NT2/D1 (cell line): ENCODE measurements around the gene ZMAT5.

ENCODE experiments used
- SUZ12 ChIP-seq: IDR thresholded peaks from 2 replicates; pipeline ENCODE4 v1.6.1; 2011; ENCODE audit not compliant: insufficient read length, insufficient read depth; ENCODE audit errors: extremely low read depth
- YY1 ChIP-seq: IDR thresholded peaks from 2 replicates; pipeline ENCODE4 v1.6.1; 2011; ENCODE audit not compliant: insufficient read length, insufficient read depth
- ZNF274 ChIP-seq: IDR thresholded peaks from 2 replicates; pipeline ENCODE4 v1.6.1; 2011; ENCODE audit warnings: mild to moderate bottlenecking, low read depth, low read length

- TF ChIP-seq SUZ12 = no peak
- no peak for TF ChIP-seq ZNF274
- TF ChIP-seq YY1 = no peak
Measured at GRCh38 chr22:29715705-29716104, 51.1 kb downstream of the ZMAT5 start.
